Activated CD4-positive, alpha-beta T cell treated with anti-CD3 and anti-CD28 coated beads, Interleukin-2, Interleukin-6, amounts not matched to agents 100 ng/mL and 50 ng/mL, durations not matched to agents 16 hours and 8 hours (primary cell): ENCODE results near the gene NKX2-3.

Experiments
- DNase-seq: peaks from one replicate; pipeline ENCODE4 v3.0.0-alpha.2; 2020

NKX2-3 gene

DNA sequence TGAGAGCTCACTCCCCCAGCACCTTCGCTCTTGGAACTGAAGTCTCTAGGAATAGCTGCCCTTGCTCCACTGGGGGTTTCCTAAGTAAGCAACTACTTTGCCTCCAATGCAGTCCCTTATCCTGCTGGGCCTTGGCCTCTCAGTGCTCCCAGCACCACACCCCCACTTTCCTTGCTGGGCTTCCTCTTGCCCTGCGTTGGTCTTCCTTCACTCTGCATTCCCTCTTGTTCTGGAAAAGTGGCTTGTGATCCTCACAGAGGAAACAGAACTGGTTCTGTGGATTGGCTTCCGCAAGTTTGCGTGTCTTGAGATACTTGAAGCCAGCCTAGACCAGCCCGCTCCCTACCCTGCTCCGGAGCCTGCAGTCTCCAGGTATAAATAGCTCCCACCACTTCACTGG, 6.4 kb downstream of the NKX2-3 start:
- no peak for DNase-seq

DNA sequence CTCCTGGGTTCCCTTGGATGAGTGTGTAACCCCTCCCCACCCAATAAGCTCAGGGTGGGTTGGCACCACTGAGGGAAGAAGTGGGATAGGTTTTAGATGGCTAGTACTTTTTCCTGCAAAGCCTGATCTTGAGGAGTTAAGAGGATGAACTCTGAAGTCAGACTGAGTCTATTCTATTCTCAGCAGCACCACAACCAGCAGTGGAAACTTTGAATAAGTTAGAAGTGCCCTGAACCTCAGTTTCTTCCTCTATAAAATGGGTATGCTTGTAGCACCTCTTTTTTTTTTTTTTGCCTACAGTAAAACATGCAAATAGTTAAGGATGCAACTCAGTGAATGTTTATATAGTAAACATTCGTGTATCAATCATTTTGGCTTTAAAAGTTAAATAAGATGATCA, 7.1 kb downstream of the NKX2-3 start:
- no peak for DNase-seq

DNA sequence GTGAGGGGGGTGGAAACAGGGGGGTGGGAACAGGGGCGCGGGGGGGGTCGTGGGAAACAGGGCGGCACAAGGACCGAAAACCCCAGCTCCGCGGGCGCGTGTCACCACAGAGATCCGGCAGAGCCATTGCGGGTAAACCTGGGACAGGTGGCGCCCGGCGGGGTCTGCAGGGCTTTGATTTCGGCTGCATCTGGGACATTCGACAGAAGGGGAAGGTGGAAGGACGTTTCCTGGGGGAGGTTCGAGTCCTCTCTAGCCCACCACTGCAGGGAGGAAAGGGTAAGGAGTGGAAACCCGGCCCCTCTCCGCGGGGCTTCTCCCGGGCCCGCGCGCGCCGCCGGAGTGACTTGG, 7.5 kb downstream of the NKX2-3 start:
- DNase-seq, result no peak

DNA sequence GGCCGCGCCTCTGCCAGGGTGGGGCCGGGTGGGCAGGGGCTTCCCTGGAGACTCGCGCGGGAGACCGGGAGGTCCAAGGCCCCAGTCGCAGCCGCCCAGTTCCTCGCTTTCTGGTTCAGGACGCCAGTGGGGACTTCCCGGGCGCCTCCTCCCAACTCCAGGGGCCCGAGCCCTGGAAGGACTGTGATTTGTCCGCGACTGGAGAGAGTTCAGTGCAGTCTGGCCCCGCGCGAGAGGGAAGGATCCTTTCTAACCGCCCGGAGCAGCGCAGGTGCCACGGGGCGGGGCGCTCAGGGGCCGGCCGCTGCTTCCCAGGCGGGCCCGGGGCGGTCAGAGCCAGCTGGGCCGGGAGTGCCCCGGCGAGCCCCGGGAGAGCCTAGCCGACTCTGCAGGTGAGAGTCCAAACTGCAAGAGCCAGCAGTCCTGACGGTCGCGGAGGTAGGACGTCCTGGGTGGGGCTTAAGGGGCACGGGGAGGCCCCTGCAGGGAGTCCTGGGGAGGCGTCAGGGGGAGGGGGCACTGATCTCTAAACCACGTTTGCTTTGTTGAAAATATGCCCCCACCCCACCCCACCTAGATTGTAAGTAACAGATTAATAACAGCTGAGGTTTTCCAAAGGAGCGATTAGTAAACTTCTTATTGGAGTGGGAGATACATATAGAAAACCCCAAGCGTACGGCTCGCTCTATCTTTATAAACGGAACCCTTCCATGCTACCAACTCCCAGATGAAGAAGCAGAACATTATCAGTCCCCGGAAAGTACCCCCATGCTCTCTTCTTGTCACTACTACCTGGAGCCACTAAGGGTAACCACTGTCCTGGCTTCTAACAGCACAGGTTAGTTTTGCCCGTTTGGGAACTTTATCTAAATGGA, 8.2 kb downstream of the NKX2-3 start:
- DNase-seq, result no peak

DNA sequence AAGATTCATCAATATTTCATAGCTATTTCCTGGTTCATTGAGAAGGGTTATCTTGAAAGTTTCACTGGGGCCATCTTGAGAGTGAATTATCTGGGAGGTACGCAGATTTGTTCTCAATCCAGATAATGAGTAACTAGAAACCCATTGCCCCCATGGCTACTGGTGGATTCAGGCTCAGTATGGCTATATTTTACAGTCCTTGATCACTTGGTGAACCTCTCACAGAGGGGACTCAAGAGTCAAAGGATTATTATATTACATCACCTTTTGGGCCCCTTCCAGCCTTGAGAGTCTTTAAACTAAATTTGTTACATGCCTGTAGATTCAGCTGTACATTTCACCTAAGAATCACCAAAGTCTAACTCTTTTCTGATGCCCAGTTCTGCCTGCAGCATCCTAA, 11.6 kb downstream of the NKX2-3 start:
- DNase-seq, result no peak

DNA sequence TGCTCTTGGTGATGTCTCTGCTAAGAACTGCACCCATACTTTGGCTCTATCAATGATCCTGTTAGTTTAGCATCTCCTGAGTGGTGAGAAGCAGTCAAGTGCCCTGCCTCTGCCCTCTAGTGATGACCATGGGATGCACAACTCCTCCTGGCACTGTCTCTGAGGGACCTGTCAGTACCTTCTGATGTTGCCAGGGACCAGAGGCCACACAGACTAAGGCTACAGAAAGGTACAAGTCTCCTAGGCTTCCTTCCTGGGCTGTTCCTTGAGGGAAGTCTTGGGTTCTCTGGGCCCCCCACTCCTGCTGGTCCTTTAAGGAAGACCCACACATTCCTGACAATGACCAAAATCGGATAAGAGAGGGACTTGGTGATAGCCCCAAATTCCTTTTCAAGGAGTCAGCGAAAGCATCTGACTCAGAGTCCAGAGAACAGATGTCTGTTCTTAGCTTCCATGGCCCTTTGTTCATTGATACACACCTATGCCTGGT, 15.3 kb downstream of the NKX2-3 start:
- DNase-seq, result peak; percentile 21

DNA sequence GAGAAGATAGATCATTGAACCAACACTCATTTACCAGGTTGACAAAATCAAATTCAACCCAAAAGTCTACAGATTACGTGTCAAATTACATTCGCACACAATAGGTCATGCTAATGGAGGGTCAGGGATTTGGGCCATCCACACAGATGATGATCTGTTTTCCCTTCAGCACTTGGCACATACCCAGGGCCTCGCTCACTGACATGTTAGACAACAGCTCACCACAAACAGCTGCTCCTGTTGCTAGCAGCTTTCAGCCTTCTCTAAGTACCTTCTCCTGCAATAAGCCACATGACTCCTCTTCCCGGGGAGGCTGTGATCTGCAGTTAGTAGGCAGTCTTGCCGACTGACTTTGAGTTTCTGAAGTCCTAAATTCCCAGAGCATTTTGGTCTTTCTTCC, 18.4 kb downstream of the NKX2-3 start:
- no peak for DNase-seq

DNA sequence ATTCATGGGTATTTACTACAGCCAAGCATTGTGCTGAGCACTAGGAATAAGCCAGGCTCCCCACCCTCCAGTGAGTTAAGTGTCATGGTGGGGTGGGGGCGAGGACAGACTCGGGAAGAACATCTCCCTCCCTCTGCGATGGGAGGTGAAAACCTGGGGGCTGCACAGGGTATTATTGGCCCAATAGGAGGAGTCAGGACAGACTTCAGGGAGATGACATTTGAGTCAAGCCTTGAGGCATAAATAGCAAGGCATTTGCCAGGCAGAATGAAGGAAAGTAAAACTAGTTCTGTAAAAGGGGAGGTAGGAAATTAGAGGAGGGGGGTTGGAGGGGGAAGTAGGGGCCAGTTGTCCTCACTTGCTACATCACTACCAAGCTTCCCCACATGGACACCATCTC, 18.9 kb downstream of the NKX2-3 start:
- DNase-seq, result no peak

DNA sequence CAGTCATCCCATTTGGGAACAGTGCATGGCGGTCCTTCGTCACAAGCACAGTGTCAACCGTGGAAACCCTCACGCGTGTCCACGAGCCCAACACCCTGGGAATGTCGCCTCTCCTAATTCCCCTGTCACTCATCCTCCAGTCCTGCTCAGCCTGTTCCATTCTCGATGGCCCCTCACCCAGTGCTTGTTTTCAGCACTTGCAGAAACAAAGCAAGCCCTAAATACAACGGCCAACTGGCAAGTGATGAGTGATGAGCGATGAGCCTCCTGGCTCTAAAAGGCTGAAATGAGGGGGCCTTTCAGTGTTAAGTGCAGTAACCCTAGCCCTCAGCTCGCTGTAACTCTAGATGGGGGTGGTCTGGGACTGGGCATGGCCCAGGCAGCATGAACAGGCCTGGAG, 22.6 kb downstream of the NKX2-3 start:
- no peak for DNase-seq

DNA sequence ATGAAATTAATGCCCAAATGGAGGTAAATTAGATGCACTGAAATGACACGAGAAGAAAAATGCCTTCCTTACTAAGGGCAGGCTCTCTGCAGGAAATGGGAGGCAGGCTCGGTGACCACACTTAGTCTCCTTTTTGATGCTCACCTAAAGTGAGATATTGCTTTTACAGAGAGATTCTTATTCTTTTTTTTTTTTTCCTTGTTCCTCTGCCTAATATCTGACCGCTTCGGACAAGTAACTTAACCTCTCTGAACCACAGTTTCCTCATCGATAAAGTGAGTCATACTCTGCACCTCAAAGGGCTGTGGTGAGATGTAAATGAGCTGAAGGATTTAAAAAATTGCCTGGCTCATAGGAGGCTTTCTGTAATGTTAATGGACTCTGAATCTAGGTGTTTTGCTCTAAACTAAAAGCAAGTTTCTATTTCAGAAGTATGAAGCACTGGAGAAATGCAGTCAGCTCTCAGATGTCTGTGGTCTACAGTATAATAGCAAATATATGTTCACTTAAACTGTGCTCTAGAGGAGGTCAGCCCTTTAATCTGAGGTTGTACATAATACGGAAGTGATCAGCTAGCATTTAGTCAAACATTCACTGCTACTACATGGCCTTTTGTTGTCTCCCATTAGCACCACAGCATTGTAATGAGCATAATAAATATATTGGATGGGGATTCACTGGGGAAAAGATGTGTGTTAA, 23.2 kb downstream of the NKX2-3 start:
- DNase-seq, result peak; percentile 72

DNA sequence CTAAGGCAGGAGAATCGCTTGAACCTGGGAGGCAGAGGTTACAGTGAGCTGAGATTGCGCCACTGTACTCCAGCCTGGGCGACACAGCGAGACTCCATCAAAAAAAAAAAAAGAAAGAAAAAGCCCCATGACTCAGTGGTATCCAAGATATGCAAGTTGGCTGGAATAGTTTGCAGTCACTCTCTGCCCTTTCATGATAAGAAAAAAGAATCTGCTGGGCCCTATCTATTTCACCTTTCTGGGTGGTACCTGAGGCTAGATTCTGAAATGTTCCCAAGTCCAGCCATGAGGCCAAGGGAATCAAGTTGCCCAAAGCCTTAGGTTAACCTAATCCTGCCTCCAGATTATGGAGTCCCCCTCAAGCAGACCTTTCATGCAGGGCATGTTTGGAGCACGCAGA, 24.3 kb downstream of the NKX2-3 start:
- DNase-seq, result no peak

DNA sequence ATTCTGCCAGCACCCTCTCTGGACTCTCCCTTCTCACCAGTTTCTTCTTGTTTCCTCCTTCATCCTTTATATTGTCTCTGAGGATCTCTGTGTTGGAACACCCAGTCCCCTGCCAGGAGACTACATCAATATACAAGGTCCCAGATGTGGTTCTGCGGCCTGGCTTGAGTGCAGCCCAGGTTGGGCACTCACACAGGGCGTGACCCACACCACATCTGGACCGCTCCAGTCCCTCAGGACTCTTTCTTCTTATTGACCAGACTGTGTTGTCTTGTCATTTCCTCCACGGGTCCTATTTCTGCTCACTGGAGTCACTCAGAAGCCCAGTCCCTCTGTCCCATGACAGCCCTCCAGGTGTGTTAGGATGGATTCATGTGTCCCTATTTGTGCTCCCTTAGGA, 26.0 kb downstream of the NKX2-3 start:
- no peak for DNase-seq

DNA sequence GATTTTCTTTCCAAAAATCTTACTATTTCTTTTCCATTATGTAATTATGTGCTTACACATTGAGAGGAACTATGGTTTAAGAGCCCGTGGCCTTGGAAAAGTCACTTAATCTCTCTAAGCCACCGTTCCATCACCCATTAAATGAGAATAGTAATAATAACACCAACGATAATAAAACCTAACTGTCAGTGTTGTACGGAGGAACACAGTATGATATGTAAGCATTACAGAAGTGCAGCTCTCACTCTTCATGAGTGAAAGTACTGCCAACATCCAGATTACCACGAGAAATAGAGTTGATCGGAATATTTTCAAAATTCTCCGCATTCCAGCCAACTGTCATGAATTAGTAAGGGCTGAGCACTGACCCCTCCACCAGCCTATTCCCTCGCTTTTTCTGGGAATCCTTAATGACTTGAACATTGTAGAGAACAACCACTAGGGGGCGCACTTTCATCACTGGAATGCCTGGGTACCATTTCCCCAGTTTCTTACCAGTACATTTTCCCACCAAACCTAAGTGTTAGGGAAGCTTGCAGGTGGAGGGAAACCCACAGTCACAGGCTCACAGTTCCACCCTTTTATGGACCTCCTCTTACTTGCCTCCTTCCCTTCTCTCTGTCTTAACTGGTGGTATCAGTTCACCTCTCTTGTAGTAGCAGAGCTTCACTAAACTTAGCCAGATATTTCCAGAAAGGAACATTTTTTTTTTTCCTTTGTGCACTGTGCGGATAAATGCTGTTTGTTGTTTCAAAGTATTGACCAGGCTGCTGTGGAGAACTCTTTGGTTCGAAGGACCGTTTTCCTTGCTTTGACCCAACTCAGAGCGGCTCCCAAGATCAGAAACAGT, 27.8 kb downstream of the NKX2-3 start:
- DNase-seq, result peak; percentile 46

DNA sequence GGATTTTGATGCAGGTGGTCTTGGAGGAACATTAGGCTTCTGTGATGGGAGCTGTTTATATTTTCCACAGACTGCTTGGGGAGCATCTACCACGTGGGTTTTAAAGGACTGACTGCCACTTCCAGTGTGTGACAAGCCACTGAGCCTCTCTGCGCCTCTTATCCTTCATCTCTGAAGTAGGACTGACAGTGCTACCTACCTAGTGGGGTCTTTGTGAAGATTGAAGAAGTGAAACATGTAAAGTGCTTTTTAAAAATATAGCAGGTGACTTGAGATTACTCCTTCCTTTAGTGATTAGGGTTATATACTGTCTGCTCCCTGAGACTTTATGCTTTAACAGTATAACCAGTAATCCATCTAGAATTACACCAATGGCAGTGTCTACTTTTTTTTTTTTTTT, 29.9 kb downstream of the NKX2-3 start:
- no peak for DNase-seq

DNA sequence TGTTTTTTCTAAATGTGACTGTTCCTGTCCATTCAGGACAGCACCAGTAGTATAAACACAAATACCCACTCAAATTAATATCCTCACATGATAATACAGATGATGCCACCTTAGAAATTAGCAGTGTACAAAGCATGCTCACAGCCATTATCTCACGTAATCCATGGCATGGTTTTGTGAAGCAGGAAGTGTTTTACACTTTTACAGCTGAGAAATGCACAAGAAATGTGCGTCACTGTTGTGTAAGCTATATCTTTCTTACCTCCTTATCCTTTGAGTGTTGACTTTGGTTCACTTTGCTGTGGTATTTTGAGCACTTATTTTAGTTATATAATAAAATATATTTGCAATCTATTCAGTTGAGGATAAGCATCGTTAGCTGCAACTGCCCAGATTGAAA, 31.6 kb downstream of the NKX2-3 start:
- no peak for DNase-seq

DNA sequence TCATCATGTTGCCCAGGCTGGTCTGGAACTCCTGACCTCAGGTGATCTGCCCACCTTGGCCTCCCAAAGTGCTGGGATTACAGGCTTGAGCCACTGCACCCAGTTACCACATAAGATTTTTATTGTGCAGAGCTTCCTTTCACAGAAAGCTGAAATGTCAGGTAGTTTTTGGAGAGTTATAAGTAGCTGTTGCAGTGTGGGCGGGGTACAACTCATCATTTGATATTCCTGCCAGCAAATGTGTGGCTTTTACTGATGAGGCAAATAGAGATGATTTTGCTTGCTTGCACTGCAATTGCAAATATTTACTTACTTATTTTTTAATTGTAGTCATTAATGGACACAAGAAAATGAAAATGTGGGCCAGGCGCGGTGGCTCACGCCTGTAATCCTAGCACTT, 32.4 kb downstream of the NKX2-3 start:
- no peak for DNase-seq

DNA sequence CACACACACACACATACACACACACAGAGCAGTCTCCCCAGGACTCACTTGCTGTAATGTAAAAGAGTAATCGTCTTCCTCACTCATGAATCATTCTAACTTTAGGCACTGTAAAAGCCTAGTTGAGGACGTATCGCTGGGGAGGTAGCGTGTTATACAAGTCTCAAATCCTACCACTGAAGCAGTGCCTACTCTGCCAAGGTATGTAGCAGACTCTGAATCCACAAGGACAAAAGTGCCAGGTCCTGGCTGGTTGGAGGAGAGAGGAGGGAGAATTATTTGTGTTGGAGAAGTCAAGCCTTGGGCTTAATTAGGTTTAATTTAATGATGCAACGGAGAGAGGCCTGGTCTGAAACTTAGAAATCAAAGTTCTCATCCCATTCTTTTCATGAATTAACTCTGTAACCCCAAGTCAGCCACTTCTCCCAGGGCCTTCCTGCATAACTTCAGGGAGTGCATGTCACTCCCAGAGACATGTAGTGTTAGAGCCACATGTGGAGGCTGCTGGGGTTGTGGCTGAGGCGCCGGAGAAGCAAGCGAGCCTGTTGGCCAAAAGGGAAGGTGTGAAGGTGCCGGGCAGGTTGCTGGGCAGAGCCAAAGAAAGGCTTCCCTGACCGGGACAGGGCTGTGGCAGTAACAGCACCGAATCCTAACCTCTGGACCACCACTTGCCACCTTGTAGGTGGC, 36.7 kb downstream of the NKX2-3 start:
- no peak for DNase-seq

DNA sequence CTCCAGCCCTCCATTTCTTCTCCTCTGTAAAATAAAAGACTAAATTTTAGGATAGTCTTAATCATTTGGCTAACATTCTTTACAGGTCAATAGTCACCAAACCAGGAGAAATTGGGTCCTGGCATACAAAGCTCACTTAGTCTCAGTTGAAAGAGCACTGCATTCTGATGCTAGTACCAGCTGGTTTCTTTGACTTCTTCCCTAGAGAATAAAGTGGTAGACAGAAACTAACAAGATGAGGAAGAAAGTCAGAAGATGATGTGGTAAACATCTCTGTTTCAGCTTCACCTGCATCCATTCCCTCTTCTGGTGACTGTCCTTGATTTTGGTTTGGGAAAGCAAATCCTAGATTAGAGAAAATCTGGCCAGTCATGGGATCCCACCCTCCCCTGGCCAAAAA, 37.2 kb downstream of the NKX2-3 start:
- DNase-seq, result no peak

DNA sequence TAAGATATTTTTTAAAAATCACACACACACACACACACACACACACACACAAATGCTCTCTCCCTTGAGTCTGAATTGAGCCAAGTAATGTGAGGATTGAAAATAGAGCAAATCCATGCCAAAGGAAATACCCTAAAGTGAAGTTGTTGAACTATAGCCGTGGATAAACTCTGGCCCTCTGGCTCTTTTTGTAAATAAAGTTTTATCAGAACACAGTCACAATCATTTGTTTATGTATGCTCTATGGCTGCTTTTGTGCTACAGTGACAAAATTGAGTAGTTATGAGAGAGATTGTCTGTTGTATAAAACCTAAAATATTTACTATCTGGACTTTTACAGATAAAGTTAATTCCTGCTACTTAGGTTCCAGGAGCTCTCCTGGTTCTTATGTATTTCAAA, 39.1 kb downstream of the NKX2-3 start:
- DNase-seq, result no peak

DNA sequence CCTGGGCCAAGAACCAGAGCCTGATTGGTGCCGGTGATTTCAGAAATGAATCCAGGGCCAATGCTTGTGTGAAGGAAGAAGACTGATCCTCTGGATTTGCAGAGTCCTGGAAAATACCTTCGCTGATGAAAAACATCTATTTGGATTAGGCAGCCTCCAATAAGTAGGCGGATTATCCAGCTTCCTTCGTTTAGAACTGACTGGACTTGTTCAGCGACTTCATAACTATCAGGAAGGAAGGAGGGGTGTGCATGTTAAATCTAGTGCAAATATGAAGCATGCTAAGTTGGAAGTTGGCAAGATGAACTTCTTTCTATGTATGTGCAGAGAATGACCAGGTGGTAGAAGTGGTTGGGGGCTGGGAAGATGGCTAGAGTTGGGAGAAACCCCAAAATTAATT, 41.0 kb downstream of the NKX2-3 start:
- no peak for DNase-seq

DNA sequence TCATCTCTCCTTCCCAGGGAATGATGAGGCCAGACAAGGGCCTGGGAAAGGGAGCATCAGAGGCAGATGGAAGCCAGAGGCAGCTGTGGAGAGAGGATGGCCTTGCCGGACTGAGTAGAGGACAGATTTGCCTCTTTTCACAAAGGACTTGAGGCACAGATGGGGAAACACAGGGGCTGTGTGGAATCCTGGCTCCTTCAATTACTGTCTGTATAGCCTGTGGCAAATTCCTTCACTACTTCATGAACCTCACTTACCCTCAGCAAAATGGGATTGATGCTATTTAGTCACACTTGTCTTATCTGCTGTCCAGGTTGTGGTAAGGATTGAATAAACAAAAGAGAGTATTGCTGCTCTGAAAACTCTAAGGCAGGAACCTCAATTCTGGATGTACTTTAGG, 47.2 kb downstream of the NKX2-3 start:
- DNase-seq, result no peak

DNA sequence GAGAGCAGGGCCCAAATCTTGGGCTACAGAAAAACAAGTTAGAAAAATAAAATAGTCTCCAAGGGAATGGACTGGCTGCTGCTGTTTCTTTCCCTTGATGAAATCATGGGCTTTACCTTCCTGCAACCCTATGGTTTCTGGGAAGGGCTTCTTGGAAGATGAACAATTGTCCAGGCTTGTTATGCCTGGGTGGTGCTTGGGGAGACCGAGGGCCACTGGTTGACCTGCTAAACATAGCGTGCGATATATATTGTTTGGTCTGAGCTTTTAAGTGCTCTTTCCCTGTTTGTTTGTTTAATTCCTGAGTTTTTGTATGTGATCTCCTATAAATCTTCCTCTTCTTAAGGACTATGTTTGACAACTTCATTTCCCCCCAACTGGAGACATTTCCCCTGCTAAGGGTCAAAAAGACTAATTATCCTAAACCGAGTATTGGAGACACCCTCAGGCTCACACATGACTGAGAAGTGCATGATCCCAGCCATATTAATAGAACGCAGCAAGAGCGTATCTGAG, 49.6 kb downstream of the NKX2-3 start:
- DNase-seq, result no peak

DNA sequence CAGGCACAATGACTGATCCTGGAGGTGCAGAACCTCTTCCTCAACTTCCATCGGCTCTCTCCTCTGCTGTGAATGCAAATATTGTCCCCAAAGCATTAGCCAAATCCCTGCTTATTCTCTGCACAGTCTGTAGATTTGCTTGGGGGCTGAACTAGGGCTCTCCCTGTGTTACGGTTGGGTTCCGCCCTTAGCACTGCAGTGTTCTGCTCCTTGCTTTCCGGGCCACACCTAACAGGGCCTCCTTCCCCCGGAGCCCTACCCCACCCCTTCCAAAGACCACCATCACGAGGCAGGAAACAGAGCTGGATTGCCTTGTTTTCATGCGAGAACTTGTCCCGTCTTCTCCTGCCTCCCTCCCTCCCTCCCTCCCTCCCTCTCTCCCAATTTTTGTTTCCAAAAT, 50.9 kb downstream of the NKX2-3 start:
- DNase-seq, result no peak
